Femur (tissue), 1 donor: ENCODE data around the gene KDM4B.

Experiments used
- DNase-seq: peaks from one replicate; pipeline ENCODE4 v3.0.0-alpha.2; 2017

KDM4B gene

DNA sequence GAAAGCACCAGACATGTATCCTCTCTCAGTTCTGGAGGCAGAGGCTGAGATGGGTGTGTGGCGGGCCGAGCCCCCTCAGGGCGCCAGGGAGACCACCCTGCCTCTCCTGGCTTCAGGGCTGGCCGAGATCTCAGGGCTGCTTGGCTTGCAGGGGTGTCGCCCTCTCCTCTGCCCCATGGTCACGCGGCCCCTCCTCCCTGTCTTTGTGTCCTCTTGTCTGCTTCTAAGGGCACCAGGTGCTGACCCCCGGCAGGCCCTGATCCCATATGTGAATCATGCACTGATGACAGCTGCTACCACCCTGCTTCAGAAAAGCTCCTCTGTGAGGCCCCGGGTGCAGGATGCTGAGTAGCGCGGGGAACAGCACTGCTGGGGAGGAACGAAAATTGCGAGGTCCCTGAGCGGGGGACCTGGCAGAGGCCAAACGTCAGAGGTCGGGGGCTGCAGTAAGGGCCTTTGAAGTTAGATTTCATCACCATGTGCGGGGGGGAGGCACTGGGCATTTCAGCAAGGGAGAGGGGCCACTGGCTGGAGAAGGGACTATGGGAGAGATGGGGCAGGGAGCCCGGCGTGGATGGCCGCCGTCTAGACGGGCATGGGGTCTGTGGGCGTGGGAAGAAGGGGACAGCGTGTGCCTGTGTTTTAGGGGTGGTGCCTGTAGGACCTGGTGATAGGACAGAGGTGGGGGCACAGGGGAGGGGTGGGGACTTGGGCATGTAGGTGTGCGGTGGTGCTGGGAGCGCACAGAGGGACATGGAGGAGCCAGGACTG lies 125.2 kb downstream of the KDM4B start:
- no peak for DNase-seq

- DNase-seq = no peak
Observed at GRCh38 chr19:5094768-5095567, 126.1 kb downstream of the KDM4B start.

- DNase-seq = no peak
Observed at GRCh38 chr19:5095568-5095850, 126.6 kb downstream of the KDM4B start.

DNA sequence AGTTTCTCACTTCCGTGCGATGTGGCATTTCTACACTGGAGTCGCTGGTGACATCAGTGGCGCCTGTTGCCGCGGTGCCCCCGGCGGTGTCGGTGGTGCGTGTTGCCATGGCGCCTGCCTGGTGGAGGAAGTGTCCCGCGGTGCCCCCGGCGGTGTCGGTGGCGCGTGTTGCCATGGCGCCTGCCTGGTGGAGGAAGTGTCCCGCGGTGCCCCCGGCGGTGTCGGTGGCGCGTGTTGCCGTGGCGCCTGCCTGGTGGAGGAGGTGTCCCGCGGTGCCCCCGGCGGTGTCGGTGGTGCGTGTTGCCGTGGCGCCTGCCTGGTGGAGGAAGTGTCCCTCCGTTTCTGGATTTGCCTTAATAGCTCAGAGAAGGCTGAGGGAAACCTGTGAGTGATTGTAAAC lies 127.6 kb downstream of the KDM4B start:
- DNase-seq = no peak

DNA sequence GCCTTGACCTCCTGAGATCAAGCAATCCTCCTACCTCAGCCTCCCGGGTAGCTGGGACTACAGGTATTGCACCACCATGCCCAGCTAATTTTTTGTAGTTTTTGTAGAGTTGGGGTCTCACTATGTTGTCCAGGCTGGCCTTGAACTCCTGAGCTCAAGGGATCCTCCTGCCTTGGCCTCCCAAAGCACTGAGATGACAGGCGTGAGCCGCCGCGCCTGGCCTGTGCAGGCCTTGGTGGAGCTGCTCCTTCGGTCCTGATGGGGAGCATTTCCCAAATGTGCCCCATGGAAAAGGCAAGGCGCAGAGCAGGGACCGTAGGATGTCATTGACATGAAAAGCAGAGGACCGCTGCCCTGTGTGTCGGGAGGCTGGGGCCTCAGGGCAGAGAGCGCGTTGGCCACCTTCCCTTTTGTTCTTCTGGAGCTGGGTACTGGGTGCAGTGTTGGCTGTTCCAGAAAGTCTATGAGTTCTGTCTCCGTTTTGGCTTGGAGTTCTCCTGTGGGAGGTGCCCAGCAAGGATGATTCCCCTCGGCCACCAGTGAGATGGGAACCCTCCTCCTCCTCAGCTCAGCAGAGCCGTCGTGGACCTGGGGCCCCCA lies 128.5 kb downstream of the KDM4B start:
- no peak for DNase-seq

DNA sequence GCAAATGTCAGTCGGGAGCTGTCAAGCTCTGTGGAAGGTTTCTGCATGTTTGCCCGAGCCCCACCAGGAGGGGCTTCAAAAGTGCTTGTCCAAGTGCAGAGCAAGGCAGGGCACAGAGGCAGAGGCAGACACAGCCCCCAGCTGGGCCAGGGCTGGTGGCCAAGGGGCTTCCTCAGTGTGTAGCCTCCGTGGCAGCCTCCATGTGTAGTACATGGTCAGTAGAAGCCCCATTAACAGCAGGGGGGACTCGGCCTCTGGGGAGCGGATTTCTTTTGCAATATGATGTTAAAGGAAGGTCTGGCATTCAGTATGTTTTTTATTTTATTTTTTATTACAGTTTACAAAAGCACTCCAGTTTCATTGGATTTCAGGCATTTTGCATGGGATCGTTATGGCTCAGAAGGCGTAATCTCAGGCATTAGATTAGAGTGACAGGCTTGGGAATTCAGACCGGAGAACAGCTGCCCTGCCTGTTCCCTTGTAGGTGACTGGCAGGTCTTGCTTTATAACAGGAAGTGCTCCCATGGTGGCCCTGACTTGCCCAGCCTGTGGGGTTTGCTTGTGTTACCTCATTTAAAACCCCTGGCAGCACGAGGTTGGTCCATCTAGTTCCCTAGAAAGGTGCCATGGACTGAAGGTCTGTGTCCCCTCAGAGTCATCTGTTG lies 129.2 kb downstream of the KDM4B start:
- no peak for DNase-seq

DNA sequence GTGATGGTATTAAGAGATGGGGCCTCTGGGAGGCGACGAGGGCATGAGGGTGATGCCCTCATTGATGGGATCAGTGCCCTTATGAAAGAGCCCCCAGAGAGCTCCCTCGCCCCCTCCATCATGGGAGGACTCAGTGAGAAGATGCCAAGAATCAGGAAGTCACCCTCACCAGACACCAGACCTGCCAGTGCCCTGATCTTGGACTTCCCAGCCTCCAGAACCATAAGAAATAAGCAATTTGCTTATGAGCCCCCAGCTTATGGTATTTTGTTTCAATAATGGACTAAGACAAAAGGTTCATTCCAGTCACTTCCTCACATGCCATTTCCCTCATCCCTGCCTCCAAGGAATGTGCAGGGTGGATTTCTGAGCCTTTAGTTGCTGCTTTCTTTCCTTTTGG lies 129.7 kb downstream of the KDM4B start:
- no peak for DNase-seq

- no peak for DNase-seq
Observed at GRCh38 chr19:5099701-5100221, 130.8 kb downstream of the KDM4B start.

DNA sequence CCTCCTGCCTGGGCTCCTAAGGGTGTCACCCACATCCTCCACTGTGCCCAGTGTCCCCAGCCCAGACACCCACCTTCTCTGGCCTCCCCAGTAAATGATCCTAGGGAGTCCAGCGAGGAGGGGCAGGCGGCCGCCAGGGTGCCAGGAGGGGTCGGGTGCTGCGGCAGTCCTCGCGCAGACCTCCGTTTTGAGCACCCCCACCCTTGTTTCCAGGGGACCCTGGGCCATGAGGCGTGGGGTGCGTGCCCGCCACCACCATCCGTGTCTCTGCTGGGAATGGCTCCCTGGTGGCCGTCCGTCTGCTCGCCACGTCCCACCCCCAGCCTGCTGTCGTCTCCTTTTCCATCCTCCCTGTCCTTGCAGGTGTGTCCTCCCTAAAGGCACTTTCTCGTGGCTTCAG lies 133.0 kb downstream of the KDM4B start:
- no peak for DNase-seq

- no peak for DNase-seq
Observed at GRCh38 chr19:5102520-5102919, 133.6 kb downstream of the KDM4B start.

DNA sequence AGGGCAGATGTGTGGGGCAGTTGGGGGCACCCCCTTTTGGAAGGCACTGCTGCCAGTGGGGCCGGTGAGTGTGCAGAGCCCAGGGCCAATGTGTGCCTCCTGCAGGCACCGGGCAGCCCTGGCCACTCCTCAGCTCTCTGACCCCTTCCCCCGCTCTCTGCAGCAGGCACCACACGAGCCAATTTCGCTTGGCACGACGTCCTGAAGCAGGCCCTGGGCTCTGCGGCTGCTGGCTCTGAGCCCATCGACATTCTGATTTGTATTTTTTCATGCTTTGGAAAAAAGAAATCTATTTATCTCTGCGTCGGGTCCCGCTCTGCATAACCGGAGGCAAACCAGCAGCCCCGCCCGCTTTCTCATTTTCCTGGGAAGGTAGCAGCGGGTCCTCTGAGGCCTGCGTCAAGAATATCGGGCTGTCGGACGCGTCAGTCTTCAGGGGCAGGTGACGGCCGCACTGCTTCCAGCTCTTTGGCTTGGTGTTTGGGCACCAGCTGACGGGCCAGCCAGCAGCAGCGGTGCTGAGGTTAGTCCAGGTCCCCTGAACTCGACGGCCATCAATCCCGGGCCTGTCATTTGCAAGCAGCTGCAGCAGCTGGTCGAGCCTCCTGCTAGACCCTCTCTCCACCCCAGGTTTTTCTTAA lies 134.3 kb downstream of the KDM4B start:
- peak; percentile 70 for DNase-seq

GRCh38 chr19:5103812-5104410 lies 135.0 kb downstream of the KDM4B start:
- no peak for DNase-seq

- DNase-seq = no peak
Observed at GRCh38 chr19:5104871-5105351, 136.0 kb downstream of the KDM4B start.

GRCh38 chr19:5106191-5106726 lies 137.3 kb downstream of the KDM4B start:
- no peak for DNase-seq

DNA sequence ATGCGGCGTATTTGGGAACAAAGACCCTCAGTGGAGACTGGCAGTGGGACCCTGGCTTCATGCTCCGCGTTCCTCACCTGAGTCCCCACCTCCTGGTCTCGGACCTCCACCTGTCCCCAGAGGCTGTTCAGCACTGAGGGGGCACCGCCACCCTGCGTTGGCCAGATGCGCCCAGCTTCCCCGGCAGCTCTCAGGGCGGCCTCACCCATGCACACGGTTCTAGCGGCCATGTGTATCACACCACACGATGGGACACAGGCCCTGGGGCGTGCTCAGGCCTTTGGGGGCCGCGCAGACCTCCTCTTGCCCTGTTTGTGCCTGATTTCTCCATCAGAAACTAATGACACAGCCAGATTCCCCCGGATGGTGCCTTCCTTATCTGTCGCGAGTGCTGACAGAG lies 138.1 kb downstream of the KDM4B start:
- no peak for DNase-seq

DNA sequence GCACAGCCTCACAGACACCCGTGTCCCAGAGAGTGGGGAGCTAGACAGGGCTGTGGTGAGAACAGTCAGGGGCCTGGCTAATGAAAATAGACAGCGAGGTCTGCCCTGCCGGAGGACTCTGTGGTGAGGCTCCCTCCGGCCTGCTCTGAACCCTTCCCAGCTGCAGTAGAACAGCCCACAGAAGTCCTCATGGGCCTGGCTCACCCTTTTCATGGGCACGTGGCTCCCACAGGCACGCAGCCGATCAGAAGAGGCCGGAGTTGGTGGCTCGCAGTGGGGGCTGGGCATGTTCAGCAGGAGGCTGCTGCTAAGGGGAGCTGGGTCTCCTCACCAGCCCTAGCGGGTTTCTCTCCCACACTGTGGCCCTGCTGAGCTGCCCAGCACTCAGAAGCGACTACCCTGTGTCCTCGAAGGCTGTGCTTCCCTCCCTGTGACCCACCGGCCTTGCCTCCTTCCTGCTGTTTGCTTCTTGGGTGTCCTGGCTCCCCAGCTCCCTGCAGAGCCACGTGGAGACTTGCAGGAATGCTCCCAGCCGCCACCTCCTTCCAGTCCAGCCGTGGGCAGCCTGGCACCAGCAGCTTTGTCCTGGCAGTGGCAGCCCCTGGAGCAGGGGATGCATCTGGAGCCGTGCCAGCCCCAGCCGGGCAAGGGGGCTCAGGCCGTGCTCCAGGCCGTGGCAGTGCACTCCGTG lies 138.7 kb downstream of the KDM4B start:
- DNase-seq = no peak

DNA sequence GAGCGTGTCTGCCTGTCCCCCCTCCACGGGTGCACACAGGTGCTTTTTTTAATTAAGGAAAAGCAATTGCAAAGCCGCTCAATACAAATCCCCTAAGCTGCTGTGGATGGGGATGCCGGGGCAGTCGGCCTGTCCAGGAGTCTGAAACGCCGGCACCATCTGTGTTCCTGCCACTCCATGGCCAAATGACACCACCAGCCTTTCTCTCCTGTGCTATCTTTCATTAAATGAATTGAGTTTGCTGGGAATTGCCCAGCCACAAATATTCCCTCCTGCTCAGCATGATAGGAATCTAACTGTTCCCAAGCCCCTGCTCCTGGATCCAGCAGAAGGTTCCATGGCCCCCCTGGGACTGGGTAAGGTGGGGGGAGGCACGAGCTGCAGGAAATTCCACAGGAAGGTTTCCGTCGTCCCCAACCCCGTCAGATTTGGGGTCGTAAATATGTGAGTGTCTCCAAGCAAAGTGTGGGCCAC lies 139.2 kb downstream of the KDM4B start:
- no peak for DNase-seq

DNA sequence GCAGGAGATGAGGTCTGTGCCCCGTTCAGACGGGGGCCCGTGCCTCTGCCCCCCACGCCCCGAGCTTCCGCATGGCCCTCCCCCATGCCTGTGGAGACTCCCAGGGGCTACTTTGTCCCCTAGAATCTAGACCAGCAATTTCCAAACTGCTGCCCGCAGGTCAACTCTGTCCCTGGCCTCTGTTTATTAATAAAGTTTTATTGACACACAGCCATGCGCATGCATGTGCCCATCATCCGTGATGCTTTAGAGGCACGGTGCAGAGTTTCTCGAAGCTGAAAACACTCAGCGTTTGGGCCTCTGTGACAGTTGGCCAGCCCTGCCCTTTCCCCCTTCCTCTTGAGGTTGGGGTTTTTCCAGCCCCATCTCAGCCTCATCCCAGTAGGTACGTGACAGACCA lies 140.0 kb downstream of the KDM4B start:
- no peak for DNase-seq

DNA sequence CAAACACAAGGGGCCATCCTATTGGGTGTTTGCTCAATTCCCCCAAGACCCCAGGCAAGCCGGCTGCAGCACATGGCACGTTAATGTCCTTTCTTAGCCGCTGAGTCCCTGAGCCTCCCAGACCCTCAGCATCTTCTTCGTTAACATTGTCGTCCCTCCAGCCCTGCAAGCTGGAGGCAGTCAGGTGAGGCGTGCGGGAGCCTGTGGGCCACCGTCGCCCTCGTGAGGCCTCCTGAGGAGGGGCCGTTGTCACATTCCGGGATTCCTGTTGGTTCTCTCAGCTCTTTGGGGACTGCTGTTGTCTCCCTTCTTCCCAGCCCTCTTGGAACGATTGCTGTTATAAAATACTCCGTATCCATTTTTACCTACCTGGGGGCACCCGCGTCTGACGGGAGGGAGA lies 140.6 kb downstream of the KDM4B start:
- DNase-seq = no peak

- no peak for DNase-seq
Observed at GRCh38 chr19:5110546-5110945, 141.6 kb downstream of the KDM4B start.

DNA sequence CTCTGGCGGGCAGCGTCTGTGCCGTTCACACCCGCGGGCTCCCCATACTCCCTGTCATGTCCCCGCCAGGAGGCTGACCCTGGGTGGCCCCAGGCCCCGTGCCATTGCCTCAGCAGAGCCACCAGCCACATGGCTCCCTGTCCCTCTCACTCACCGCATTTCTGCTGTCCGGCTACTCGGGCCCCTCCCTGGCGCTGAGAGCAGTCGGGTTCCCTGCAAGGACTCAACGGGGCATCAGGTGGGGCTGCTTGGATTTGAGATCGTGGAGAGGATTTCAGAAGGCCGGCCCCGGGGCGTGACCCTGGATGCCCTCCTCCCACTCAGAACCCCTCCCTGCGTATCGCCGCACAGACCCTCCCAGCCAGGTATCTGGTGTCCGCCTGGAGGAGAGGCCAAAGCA lies 142.1 kb downstream of the KDM4B start:
- DNase-seq = no peak
